Activated T-cell treated with anti-CD3 and anti-CD28 coated beads, Interleukin-2, amount 50 U/mL, for 4 hours (primary cell): ENCODE data around the gene RTTN. TPM values are rescaled to one million over a fixed set of nuclear protein-coding genes. Genes with fewer than 3 reads are reported as not detected.

Source experiments
- ATAC-seq, 2 donors: fragments of 200-7000 bp; cut with Tn5 transposase; one replicate each; pipeline ENCODE4 v1.10.0; 2021
- DNase-seq: peaks from one replicate; pipeline ENCODE4 v3.0.0-alpha.2; 2020
- H3K27me3 Mint-ChIP-seq: one replicate; pipeline ENCODE4 v1.8.0; 2021; ENCODE audit warnings: low read depth, mixed read lengths
- H3K36me3 Mint-ChIP-seq: one replicate; pipeline ENCODE4 v1.8.0; 2022; ENCODE audit warnings: mixed read lengths; ENCODE audit not compliant: insufficient read depth
- H3K4me1 Mint-ChIP-seq: one replicate; pipeline ENCODE4 v1.8.0; 2021; ENCODE audit warnings: low read depth, mixed read lengths
- H3K4me3 Mint-ChIP-seq: one replicate; pipeline ENCODE4 v1.8.0; 2021; ENCODE audit warnings: mild to moderate bottlenecking, moderate library complexity, mixed read lengths
- H3K9me3 Mint-ChIP-seq: one replicate; pipeline ENCODE4 v1.8.0; 2021; ENCODE audit warnings: mixed read lengths
- total RNA-seq, 3 donors: library from RNA; stranded (reverse); gene quantifications; one replicate each; pipeline ENCODE4 v1.2.1, GENCODE V29; 2021

RTTN gene
- total RNA-seq, 3 donors from 2014 or later, result 15.1 to 15.6 (median 15.2) TPM

DNA sequence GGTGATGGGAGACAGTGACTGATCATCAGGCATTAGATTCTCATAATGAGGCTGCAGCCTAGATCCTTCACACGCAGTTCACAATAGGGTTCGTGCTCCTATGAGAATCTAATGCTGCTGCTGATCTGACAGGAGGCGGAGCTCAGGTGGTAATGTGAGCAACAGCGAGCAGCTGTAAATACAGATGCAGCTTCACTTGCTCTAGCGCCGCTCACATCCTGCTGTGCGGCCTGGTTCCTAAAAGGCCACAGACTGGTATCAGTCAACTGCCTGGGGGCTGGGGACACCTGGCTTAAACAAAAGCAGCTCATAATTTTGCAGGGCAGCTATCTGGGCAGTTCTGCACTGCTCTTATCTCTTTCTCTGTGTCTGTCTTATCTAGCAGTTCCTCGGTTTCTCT, 237.4 kb downstream of the RTTN start:
- Mint-ChIP-seq H3K27me3 (no peaks in the 10 kb centered on the region), H3K4me3 (peak overlapping the region; percentile 2), H3K36me3 (no peaks in the 10 kb centered on the region), H3K9me3 (peaks cover 9% of the 10 kb centered on the region), H3K4me1 (peaks cover 19% of the 10 kb centered on the region)
- ATAC-seq (peak; percentile 85 to 86), DNase-seq (no peak)

DNA sequence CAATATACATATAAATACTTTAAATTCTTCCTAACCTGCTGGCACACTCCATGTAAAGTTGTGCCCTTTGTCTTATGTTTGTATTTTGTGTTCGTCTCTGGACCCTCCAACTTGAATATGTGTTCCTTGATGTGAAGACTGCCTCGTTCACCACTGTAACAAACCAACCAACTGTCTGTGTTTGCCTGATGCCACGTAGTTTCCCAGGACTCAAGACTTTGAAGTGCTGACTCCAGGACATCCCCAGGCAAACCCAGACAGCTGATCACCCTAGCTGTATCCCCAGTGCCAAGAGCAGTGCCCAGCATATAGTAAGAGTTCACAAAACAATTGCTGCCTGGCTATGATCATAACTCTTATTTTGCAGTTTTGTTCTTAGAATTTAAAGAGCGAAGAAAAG, 242.3 kb downstream of the RTTN start:
- Mint-ChIP-seq H3K4me3 (no peak overlapping the region), H3K4me1 (peaks cover 15% of the 10 kb centered on the region), H3K36me3 (no peaks in the 10 kb centered on the region), H3K9me3 (peaks cover 2% of the 10 kb centered on the region), H3K27me3 (no peaks in the 10 kb centered on the region)
- no peak for DNase-seq
- no peak for ATAC-seq

DNA sequence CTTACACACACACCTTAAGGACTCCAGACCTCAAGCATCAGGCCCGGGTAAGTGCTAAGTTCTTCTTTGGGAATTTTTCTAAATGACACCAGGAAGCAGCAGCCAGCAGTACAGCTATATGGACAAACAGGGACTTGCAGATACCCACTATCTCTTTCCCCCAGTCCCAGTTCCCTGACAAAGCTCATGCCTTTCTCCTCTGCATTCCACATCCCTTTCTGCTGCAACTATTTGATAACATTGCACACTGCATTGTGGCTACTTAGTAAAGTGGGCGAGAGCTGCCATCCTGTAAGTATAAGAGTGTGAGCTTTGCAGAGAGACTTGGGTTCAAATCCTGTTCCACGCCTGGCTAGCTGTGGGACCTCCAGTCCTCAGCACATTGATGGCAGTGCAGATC, 243.8 kb downstream of the RTTN start:
- Mint-ChIP-seq H3K36me3 (no peaks in the 10 kb centered on the region), H3K4me1 (peaks cover 7% of the 10 kb centered on the region), H3K9me3 (peaks cover 4% of the 10 kb centered on the region), H3K27me3 (no peaks in the 10 kb centered on the region), H3K4me3 (no peak overlapping the region)
- DNase-seq, result no peak
- no peak for ATAC-seq

DNA sequence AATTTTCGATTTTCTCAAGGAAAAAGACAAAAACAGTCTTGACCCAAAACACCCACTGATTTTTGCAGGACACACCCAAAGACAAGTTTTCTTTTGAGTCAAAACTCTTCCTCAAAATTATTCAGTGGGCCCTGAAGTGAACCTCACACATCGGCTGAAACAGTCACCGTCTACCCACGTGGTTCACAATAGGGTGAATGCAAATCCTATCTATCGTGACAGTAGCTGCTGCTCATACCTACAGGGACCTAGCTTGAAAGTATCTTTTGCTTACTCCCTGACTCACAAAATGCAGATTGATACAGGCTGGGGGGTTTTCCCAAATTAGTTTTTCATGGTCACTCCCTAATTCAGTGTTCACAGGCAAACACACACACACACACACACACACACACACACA, 247.1 kb downstream of the RTTN start:
- H3K4me3 Mint-ChIP-seq, result no peak overlapping the region
- ATAC-seq, result peak; percentile 71 to 79

DNA sequence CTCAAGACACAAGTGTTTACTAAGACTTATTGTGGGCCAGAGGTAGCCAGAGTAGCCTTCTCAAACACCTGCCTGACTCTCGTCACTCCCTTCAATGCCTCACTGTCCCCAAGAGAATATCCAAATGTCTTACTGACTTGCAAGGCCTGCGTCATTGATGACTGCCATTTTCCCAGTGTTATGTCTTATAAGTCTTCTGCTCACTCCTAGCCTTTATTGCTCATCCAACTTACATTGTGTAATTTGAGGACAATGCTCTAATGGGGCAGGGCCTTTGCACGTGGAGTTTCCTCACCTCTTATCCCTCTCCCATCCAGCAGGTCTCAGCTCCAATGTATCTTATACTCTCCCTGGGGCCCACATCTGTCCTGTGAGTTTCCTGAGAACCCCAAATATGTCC, 247.7 kb downstream of the RTTN start:
- DNase-seq, result no peak
- Mint-ChIP-seq H3K4me1 (peaks cover 17% of the 10 kb centered on the region), H3K36me3 (peaks cover 6% of the 10 kb centered on the region), H3K4me3 (no peak overlapping the region), H3K27me3 (no peaks in the 10 kb centered on the region), H3K9me3 (peaks cover 4% of the 10 kb centered on the region)
- no peak for ATAC-seq

More for the DNA sequence above, 247.1 kb downstream of the RTTN start:
- peaks cover 3% of the 10 kb centered on the region for H3K36me3 Mint-ChIP-seq
- H3K9me3 Mint-ChIP-seq, result peaks cover 4% of the 10 kb centered on the region
- no peaks in the 10 kb centered on the region for H3K27me3 Mint-ChIP-seq
- H3K4me1 Mint-ChIP-seq, result peaks cover 12% of the 10 kb centered on the region
- no peak for DNase-seq

DNA sequence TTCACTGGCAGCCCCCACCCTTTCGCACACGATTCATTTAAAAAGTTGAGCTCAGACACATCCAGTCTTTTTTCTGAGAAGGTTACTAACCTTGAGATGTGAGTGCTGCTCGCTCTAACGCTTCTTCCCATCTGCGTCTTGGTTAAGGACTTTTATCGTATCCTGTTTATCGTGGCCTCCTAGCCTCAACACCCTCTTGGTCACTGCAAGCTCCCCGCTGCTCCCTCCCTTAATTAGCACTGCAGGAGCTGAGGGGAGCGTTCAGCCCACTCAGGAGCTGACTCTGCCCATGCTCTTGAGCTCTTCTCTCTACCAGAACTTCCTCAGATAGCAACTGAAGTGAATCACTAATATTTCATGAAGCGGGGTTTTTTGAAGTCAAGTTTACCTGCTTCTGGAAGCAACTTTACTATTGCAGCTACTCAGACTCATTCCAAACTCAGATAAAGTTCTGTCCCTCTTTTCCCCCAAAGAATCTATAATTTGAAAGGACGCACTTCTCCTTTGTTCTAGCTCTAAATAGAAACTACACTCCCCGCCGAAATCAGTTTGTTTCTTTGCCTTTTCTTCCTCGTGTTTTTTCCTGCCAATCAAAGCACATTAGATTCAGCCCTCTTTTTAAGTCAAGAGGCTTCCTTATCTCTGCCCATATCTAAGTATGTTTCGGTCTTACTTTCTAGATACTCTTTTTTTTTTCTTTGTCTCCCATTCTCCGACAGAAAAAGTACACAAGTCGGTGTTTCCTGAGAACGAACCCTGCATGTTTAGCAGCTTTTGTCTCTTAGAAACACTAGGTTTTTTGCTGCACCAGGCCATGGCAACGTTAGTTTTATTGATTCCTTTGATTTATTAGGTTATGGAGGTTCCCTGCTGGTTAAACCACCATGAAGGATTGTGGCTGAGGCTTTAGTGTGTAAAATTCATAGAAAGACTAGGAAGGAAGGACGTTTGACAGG, 248.5 kb downstream of the RTTN start:
- H3K4me1 Mint-ChIP-seq, result peaks cover 18% of the 10 kb centered on the region
- H3K27me3 Mint-ChIP-seq, result no peaks in the 10 kb centered on the region
- H3K36me3 Mint-ChIP-seq, result peaks cover 7% of the 10 kb centered on the region
- peaks cover 4% of the 10 kb centered on the region for H3K9me3 Mint-ChIP-seq
- DNase-seq (no peak), ATAC-seq (peak; percentile 49 to 61)
- no peak overlapping the region for H3K4me3 Mint-ChIP-seq

DNA sequence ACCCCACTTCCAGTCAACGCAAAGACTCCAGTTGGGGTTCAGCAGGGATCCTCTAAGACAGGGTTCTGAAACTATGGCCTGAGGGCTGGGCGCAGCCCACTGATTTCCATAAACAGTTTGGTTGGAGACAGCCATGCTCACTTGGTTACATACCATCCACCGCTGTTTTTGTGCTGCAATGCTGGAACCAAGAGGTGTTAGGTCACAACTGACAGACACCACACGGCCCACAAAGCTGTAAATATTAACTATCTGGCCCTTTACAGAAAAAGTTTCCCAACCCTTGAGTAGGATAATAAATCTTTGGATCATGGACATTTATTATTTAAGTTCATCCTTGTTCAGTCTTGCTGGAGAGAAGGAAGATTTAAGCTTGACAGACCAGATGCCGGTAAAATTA, 249.4 kb downstream of the RTTN start:
- ATAC-seq, result no peak
- Mint-ChIP-seq H3K4me3 (no peak overlapping the region), H3K9me3 (peaks cover 4% of the 10 kb centered on the region), H3K36me3 (peaks cover 12% of the 10 kb centered on the region), H3K27me3 (no peaks in the 10 kb centered on the region), H3K4me1 (peaks cover 26% of the 10 kb centered on the region)
- no peak for DNase-seq

DNA sequence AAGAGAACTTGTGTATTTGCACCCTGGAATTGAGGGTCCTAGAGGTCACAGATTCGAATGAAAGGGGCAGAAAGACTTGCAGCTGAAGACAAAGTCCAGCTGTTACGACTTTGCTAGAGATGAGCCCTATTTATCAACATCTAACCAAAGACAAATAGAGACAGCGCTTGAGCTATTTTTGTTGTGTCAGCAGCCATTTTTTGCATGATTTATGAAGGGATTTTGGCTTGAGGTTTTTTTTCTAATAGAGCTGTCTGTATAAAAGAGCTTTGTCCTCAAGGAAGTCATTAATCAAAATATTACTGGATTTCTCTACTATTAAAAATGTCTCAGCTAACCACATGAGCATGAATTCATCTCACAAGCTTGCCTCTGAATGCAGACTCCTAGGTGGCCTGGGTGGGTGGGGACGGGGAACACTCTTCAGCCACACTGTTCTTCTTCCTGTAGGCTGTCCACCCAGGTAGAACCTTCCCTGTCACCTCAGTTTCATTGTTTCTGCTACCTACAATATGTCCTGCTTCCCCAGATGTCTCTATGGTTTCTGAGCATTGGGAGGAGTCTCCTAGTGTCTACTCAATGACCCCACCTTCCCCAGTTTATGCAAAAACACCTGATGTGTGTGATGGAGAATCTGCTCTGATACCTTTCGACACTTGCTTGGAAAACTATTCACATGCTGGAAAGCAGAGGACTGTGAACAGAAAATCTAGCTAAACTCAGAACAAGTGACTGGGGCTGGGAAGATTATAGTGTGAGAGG, 250.6 kb downstream of the RTTN start:
- Mint-ChIP-seq H3K27me3 (no peaks in the 10 kb centered on the region), H3K9me3 (peaks cover 4% of the 10 kb centered on the region), H3K4me3 (no peak overlapping the region), H3K36me3 (peaks cover 12% of the 10 kb centered on the region), H3K4me1 (peaks cover 26% of the 10 kb centered on the region)
- ATAC-seq (peak in 1 of 2 donors; percentile 4), DNase-seq (no peak)

DNA sequence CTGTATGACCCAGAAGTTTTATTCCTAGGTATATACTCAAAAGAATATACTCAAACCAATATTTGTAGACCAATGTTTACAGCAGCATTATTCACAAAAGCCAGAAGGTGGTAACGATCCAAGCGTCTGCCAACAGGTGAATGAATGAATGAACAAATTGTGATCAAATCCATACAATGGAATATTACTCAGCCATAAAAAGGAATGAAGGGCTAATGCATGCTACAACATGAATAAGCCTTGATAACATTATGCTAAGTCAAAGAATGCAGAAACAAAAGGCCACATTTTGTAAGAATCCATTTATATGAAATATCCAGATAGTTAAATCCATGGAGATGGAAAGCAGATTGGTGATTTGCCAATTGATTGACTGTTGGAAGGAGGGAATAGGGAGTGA, 252.3 kb downstream of the RTTN start:
- peaks cover 26% of the 10 kb centered on the region for H3K4me1 Mint-ChIP-seq
- peaks cover 1% of the 10 kb centered on the region for H3K9me3 Mint-ChIP-seq
- H3K27me3 Mint-ChIP-seq, result no peaks in the 10 kb centered on the region
- no peak for ATAC-seq
- no peak for DNase-seq
- peaks cover 12% of the 10 kb centered on the region for H3K36me3 Mint-ChIP-seq
- peak overlapping the region; percentile 48 for H3K4me3 Mint-ChIP-seq

Other genes with a start within 250 kb of the RTTN start
- under 1 TPM; 0.63 to 0.81 (median 0.79) TPM for gene SOCS6, start 83.4 kb upstream of the RTTN start, total RNA-seq